Measurements from ENCODE around the gene POLR3F. TPM values are rescaled to one million over a fixed set of nuclear protein-coding genes. Genes with fewer than 3 reads are reported as not detected.
A peak's percentile ranks its signal among the peaks of the same experiment; 100 is the strongest.

The POLR3F gene
- total RNA-seq, 1 experiment from 2014 or later, result 11.2 TPM

GRCh38 chr20:18533491-18533890, 66.3 kb downstream of the POLR3F start:
- no peak overlapping the region for H3K27ac Mint-ChIP-seq (ENCODE audit: low read depth, unreplicated experiment)
- no peaks in the 10 kb centered on the region for H3K27me3 Mint-ChIP-seq (ENCODE audit: insufficient read depth, unreplicated experiment)
- POLR2A ChIA-PET, result no interaction called here
- H3K4me3 Mint-ChIP-seq (ENCODE audit: unreplicated experiment), result no peak overlapping the region
- H3K36me3 Mint-ChIP-seq (ENCODE audit: insufficient read depth, unreplicated experiment), result peaks cover 78% of the 10 kb centered on the region
- no peak for DNase-seq (ENCODE audit: unreplicated experiment)
- no peaks in the 10 kb centered on the region for H3K4me1 Mint-ChIP-seq (ENCODE audit: insufficient read depth, unreplicated experiment)
- intact Hi-C loops (cut with micrococcal nuclease), result no loop called here
- TF ChIP-seq CTCF (IDR thresholded peaks at IDR 0.05; ENCODE audit: unreplicated experiment), result no peak
- no TSS peak for BruUV-seq (replicated peaks)
- no peaks in the 10 kb centered on the region for H3K9me3 Mint-ChIP-seq (ENCODE audit: unreplicated experiment)
- CTCF ChIA-PET, result no interaction called here

GRCh38 chr20:18533978-18534644, 66.9 kb downstream of the POLR3F start:
- Mint-ChIP-seq H3K9me3 (ENCODE audit: unreplicated experiment) (no peaks in the 10 kb centered on the region), H3K27ac (ENCODE audit: low read depth, unreplicated experiment) (no peak overlapping the region), H3K27me3 (ENCODE audit: insufficient read depth, unreplicated experiment) (no peaks in the 10 kb centered on the region), H3K36me3 (ENCODE audit: insufficient read depth, unreplicated experiment) (peaks cover 78% of the 10 kb centered on the region), H3K4me3 (ENCODE audit: unreplicated experiment) (no peak overlapping the region), H3K4me1 (ENCODE audit: insufficient read depth, unreplicated experiment) (no peaks in the 10 kb centered on the region)
- no peak for TF ChIP-seq CTCF (IDR thresholded peaks at IDR 0.05; ENCODE audit: unreplicated experiment)
- no peak for DNase-seq (ENCODE audit: unreplicated experiment)
- intact Hi-C loops (cut with micrococcal nuclease), result no loop called here
- ChIA-PET CTCF (interaction anchor here (1.0 kb wide), 1 partner anchor 20 kb away, joined by 4 read pairs; no protein-coding TSS in a partner anchor), POLR2A (interaction anchor here (0.7 to 1.1 kb wide), 2 partner anchors 26 to 1483 kb away, joined by 3 read pairs; partner anchors contain the start of genes NAA20 and SEC23B)
- no TSS peak for BruUV-seq (replicated peaks)

Small RNA genes lying within 50 kb of the gene (microRNA-seq; reads per million reads assigned to microRNA genes)
- 1.5 reads per million, percentile 5 among the genes with 10 or more reads in this experiment for gene MIR3192

Other genes starting within 250 kb of the POLR3F start
- gene ZNF133, start 178.9 kb upstream of the POLR3F start, total RNA-seq (2022), result 25.3 and 30.4 TPM in 2 replicates
- 2.5 and 3.0 TPM in 2 replicates for gene DZANK1, start 360 bp upstream of the POLR3F start, total RNA-seq (2022)
- gene RBBP9, start 29.8 kb downstream of the POLR3F start, total RNA-seq (2022), result 6.8 and 7.3 TPM in 2 replicates
- 139 TPM in 2 replicates for gene SEC23B, start 40.5 kb downstream of the POLR3F start, total RNA-seq (2022)
- 106 and 127 TPM in 2 replicates for gene SMIM26, start 100.0 kb downstream of the POLR3F start, total RNA-seq (2022)
- 101 and 113 TPM in 2 replicates for gene DTD1, start 120.7 kb downstream of the POLR3F start, total RNA-seq (2022)